NOMO-1 treated with dmso at 0.1 percent for 144 hours (cell line): ENCODE data around the gene ARHGAP6.
"Not testable (repeated sequence)": the region's sequence is repeated elsewhere in the genome, so short reads cannot be mapped to it uniquely, and the experiment has no call there.

Experiments
- DNase-seq: peaks from one replicate; lab custom pipeline; 2025; ENCODE audit not compliant: unreplicated experiment; lab: John Stamatoyannopoulos, UW

The ARHGAP6 gene

GRCh38 chrX:11578301-11578700 lies 87.4 kb downstream of the ARHGAP6 start:
- DNase-seq: not testable (repeated sequence)

- no peak for DNase-seq
These were observed 88.1 kb downstream of the ARHGAP6 start for GRCh38 chrX:11577603-11578002.

GRCh38 chrX:11575332-11575731 lies 90.4 kb downstream of the ARHGAP6 start:
- no peak for DNase-seq

GRCh38 chrX:11567528-11568220 lies 98.0 kb downstream of the ARHGAP6 start:
- no peak for DNase-seq

GRCh38 chrX:11566789-11567188 lies 98.9 kb downstream of the ARHGAP6 start:
- DNase-seq: no peak

GRCh38 chrX:11566173-11566572 lies 99.5 kb downstream of the ARHGAP6 start:
- DNase-seq: no peak

- DNase-seq: no peak
These were observed 101.2 kb downstream of the ARHGAP6 start for GRCh38 chrX:11564546-11564945.

- DNase-seq: peak; percentile 32
These were observed 103.2 kb downstream of the ARHGAP6 start for GRCh38 chrX:11562570-11562969.

- DNase-seq: peak; percentile 26
These were observed 106.7 kb downstream of the ARHGAP6 start for GRCh38 chrX:11558972-11559371.

- DNase-seq: no peak
These were observed 108.6 kb downstream of the ARHGAP6 start for GRCh38 chrX:11557120-11557519.

GRCh38 chrX:11555759-11556158 lies 110.0 kb downstream of the ARHGAP6 start:
- DNase-seq: no peak

GRCh38 chrX:11553594-11553993 lies 112.1 kb downstream of the ARHGAP6 start:
- DNase-seq: no peak

GRCh38 chrX:11551151-11551550 lies 114.6 kb downstream of the ARHGAP6 start:
- no peak for DNase-seq

GRCh38 chrX:11546917-11547316 lies 118.8 kb downstream of the ARHGAP6 start:
- DNase-seq: no peak

GRCh38 chrX:11543249-11543648 lies 122.5 kb downstream of the ARHGAP6 start:
- DNase-seq: no peak

GRCh38 chrX:11541510-11541909 lies 124.2 kb downstream of the ARHGAP6 start:
- no peak for DNase-seq

- peak; percentile 25 for DNase-seq
These were observed 125.0 kb downstream of the ARHGAP6 start for GRCh38 chrX:11540532-11541377.

- no peak for DNase-seq
These were observed 128.6 kb downstream of the ARHGAP6 start for GRCh38 chrX:11537141-11537540.

- DNase-seq: no peak
These were observed 130.4 kb downstream of the ARHGAP6 start for GRCh38 chrX:11535156-11535919.

- peak; percentile 51 for DNase-seq
These were observed 132.5 kb downstream of the ARHGAP6 start for GRCh38 chrX:11533199-11533651.

- DNase-seq: no peak
These were observed 133.2 kb downstream of the ARHGAP6 start for GRCh38 chrX:11532291-11533078.
